ENCODE measurements around the gene PTDSS2.

DNA sequence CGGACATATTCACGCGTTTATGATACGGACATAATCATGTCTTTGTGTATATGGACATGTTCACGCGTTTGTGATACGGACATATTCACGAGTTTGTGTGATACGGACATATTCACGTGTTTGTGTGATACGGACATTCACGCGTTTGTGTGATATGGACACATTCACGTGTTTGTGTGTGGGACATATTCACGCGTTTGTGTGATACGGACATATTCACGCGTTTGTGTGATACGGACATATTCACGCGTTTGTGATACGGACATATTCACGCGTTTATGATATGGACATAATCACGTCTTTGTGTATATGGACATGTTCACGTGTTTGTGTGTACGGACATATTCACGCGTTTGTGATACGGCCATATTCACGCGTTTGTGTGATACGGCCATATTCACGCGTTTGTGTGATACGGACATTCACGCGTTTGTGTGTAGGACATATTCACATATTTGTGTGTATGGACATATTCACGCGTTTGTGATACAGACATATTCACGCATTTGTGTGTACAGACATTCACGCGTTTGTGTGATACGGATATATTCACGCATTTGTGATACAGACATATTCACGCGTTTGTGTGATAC, 24.9 kb downstream of the PTDSS2 start:
- no peak for TF ChIP-seq POLR2A (IDR thresholded peaks at IDR 0.05; ENCODE audit: low read depth)
- TF ChIP-seq, protein P1, sequence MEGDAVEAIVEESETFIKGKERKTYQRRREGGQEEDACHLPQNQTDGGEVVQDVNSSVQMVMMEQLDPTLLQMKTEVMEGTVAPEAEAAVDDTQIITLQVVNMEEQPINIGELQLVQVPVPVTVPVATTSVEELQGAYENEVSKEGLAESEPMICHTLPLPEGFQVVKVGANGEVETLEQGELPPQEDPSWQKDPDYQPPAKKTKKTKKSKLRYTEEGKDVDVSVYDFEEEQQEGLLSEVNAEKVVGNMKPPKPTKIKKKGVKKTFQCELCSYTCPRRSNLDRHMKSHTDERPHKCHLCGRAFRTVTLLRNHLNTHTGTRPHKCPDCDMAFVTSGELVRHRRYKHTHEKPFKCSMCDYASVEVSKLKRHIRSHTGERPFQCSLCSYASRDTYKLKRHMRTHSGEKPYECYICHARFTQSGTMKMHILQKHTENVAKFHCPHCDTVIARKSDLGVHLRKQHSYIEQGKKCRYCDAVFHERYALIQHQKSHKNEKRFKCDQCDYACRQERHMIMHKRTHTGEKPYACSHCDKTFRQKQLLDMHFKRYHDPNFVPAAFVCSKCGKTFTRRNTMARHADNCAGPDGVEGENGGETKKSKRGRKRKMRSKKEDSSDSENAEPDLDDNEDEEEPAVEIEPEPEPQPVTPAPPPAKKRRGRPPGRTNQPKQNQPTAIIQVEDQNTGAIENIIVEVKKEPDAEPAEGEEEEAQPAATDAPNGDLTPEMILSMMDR (IDR thresholded peaks at IDR 0.05): no peak
